Fibroblast of peridontal ligament (primary cell): ENCODE results near the gene ACACB.

Experiments
- DNase-seq: peaks from one replicate; pipeline ENCODE4 v3.0.0-alpha.2; 2010; ENCODE audit errors: extremely low read depth

The ACACB gene

DNA sequence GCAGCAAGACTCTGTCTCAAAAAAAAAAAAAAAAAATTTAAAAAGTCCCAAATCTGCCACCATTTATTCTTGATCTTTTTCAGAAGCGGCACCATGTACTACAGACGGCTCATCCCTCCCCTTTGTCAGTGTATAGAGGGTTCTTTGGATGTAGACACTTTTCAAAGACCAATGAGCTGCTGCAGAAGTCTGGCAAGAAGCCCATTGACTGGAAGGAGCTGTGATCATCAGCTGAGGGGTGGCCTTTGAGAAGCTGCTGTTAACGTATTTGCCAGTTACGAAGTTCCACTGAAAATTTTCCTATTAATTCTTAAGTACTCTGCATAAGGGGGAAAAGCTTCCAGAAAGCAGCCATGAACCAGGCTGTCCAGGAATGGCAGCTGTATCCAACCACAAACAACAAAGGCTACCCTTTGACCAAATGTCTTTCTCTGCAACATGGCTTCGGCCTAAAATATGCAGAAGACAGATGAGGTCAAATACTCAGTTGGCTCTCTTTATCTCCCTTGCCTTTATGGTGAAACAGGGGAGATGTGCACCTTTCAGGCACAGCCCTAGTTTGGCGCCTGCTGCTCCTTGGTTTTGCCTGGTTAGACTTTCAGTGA is 6.5 kb upstream of the ACACB start:
- DNase-seq, result no peak

DNA sequence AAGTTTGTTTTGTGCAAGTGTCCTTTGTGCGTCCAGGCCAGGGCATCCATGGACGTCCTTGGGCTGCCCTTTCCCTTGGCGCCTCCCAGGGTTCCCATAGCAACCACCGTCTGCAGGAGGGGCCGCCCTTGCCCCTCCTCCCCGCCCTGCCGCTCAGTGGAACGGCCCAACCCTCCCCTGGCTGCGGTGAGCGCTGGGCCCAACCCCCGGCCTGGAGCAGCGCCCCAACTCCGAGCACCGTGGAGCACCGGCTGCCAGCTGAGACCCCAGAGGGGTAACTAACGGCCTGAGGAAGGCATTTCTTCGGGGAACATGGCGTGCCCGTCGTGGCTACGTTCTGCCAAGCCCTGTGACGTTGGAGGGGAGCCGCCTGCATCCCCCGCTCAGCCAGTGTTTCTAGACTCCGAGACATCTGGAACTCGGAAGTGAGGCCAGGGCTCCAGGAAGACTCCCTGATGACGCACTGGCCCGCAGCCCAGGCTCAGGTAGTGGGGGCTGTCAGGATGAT is 5.3 kb upstream of the ACACB start:
- DNase-seq, result peak; percentile 77

DNA sequence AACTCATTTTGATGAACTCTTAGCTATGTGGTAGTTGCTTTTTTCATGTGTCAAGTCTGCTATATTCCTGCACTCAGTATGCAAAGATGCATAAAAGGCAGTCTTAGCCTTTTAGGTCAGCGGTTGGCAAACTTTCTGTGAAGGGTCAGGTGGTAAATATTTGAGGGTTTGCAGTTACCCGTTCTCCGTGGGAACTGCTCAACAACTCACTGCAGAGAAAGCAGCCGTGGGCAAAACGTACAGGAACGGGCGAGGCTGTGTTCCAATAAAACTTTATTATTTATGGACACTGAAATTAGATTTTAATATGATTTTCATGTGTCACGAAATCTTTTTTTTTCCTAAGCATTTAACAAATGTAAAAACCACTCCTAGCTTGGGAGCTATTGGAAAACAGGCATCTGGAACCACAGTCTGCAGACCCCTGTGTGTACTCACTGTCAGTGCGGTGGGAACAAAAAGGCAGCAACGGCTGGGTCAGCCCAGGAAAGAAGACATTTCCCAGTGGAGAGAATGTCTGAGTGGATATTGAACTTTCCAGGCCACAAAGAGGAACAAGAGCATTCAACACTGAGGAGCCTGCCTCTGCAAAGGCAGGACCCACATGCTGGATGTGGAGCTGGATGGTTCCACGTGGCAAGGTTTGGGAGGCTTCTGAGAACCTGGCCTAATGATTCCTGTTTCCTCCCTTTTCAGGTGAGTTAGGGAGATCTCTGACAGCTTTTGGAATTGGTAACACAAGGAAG is 3.5 kb upstream of the ACACB start:
- DNase-seq, result no peak

DNA sequence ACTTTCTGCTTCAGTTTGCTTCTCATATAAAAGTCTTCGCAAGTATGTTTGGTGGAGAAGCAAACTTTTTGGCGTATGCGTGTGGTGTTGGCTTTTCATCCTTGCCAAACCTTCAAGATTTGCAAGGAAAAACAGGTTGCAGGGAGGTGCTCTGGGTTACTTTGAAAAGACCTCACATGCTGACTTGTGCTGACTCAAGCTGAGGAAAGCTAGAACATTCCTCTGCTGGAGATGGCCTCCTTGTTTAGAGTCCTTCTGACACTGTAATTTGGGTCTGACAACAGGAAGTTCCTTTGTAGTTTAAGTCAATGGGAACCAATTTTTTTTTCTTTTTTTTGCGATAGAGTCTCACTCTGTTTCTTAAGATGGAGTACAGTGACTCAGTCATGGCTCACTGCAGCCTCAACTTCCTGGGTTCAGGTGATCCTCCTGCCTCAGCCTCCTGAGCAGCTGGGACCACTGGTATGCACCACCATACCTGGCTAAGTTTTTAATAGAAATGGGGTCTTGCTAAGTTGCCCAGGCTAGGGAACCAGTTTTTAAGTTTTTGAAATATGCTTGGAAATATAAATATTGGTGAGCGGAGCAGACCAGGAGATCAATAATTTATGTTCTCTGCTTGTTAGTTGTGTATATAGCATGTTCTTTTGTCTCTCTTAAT is 2.6 kb upstream of the ACACB start:
- no peak for DNase-seq

DNA sequence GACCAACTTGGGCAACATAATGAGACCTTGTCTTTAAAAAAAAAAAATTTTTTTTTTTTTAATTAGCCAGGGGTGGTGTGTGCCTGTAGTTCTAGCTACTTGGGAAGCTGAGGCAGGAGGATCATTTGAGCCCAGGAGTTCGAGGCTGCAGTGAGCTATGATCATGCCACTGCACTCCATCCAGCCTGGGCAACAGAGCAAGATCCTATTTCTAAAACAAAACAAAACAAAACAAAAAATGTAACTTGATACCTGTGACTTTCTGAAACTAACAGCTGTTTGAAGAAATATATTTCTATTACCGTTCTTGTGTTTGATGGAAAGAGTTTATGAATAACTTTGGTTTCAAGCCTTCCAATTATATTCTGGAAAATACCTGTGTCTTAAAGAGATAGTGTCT is 1.7 kb upstream of the ACACB start:
- no peak for DNase-seq

DNA sequence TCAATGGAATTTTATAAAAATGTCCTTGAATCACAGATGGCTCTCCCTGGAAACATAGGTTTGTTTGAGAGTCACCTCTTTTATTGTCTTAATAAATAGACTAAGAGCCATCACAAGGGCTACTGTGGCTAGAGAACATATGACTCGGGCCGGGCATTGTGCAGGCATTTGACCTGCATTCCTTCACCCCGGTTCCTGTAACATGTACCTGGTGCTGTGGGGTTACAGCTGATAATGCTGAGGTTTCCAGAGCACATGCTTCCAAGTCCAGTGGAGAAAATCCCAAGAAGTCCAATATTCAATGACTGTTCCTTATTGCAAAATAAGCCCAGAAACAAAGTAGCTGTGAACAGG is 1.0 kb upstream of the ACACB start:
- DNase-seq, result no peak

DNA sequence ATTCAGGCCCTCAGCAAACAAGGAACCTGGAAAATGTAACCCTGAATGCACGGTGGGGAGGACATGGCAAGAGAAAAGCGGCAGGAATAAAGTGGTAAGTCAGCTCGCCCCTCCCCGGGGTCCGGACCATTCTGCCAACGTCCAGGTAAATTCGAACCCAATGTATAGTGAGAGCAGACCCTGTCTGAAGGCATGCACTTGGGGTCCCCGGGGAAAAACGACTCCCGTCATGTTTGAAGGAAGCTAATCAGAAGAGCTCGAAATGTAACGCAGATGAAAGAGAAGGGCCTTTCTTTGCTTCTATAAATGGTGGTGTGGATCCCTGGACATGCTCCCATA is 193 bp downstream of the ACACB start:
- no peak for DNase-seq

DNA sequence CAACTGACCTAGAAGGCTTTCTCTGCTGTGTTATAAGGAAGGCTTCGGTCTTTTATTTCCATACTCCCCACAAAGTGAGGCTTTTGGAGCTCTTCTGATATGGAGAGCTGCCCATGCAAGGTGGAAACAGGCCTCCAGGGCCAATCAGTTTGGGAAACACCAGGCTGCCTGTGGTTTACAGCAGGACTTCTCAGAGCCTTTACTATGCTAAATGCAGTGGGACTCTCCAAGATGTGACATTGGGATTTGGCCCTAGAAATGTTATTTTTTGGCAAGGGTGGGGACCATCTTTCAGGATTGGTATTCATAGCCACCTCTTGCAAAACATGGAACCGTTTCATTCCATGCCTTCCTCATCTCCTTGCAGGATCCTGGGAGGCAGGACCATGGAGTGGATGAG is 3.7 kb downstream of the ACACB start:
- no peak for DNase-seq

DNA sequence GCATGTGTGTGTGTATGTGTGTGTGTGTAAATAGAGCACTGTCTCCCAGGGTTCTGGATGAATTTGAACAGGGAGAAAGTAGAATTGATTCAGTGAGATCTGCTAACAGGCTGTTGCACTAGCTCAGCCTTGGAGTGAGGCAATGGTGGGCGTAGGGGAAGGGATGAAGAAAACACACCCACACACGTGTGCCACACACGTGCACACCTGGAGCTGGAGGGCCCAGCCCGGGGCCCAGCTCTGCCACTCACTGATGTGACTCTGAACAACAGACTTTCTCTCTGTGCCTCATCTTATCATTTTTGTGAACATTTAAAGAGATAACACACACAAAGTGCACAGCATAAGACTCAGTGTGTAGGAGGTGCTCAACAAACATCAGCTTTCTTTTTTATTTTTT is 4.2 kb downstream of the ACACB start:
- DNase-seq, result no peak

DNA sequence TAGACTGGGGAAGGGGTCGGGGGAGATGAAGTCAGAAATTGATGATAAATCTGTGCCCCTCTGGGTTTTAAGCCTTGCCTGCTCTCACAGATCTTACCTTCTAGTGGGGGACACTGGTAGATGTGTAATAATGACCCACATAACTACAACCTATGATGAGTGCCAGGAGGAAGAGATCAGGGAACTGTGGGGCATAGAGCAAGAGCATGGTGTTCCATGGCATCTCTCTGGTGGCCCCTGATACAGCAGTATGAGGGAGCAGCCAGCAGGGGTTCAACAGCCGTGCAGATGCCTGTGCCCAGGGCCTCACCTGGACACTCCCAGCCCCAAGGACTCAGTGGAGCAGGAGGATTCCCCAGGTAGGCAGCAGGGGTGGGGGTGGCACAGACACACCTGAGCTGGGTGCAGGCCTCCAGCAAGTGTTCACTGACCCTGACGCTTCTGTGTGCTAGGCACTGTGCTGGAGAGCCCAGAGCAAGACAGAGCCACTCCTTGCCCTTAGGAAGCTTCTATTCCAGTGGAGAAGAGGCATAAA is 5.0 kb downstream of the ACACB start:
- DNase-seq, result no peak

DNA sequence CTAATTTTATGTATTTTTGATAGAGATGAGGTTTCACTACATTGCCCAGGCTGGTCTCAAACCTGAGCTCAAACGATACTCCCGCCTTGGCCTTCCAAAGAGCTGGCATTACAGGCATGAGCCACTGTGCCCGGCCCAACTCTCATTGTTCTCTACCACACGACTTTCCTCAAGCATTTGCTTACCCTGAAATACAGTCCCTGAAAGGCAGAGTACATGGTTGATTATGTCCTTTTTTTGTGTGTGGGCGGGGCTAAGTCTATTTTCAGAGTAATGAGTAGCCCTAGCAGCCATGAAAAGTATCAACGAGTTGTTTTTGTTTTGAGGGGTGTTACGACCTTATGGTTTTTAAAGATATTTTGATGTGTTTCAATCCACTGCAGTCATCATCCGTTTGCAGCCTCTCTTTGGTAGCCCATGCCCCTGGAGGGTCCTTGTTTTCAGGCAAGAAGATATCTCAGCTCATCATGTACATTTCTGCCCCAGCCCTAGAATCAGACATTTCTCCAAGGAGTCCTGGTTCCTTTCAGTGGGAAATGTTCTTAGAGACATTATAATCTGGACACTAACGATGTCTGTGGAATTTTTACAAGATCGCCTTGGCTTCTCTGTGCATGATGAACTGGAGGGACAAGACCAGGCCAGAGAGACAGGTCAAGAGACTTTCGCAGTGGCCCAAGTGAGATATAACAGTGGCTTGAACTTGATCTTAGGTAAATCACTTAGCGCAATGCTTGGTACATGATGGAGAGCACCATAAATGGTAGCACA is 8.7 kb downstream of the ACACB start:
- DNase-seq, result no peak

DNA sequence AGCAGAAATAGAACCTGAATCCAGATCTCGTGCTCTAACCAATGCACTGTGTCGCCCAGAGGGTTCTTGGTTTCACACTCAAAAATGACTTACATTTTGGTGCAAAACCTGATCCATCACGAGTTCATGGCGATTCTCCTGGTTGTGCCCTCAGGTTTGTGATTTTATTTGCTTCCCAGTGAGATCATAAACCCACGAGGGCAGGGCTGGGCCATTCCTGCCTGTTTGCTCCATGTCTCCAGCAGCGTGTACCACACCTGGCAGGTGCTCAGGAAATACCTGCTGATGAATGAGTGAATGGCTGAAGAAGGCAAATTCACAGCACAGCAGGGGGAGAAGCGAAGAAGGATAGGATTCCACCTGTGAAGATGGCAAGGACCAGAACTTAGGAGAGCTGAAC is 9.4 kb downstream of the ACACB start:
- DNase-seq, result no peak

DNA sequence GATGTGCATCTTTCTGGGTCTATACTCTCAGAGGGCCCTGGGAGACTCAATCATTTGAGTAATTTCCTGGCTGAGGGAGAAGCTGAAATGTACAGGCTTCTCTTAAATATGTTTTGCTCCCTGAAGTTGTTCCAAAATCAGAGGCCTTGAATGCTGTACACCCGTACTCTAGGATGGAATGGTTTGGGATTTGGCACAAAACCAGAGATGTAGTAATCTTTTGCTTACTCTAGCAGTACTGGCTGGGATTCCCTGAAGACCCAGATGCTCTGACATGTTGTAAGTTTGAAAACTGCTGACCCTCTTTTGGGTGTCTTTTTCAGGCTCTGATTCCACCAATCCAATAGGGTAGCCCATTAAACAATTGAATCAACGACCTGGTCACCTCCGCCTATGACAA is 10.4 kb downstream of the ACACB start:
- DNase-seq, result peak; percentile 83

DNA sequence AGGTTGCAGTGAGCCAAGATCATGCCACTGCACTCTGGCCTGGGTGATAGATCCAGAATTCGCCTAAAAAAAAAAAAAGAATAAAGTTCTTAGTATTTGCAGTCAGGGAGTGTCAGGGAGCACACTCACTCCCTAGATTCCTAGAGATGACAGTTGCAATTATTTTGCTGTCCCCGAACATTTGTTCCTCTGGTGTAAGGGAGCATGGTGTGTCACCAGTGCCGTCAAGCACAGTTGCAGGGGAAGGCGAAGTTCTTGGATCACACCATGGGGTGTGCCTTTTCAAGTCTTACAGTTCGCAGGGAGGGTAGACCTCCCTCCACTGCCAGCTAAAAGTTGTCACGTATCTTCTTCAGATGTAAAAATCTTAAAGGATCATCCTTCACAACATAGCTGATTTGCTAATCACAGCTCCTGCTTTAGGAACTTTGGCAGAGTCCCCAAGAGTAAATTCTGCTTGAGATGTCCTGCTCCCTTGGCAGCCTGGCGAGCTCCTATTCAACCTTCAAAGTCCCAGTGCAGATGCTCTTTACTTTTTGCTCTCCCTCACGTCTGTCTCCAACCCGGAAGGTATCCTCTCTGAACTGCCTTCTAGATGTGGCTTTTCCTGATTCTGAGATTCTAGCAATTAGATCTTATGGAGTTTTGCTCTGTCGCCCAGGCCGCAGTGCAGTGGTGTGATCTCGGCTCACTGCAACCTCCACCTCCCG is 11.3 kb downstream of the ACACB start:
- no peak for DNase-seq

DNA sequence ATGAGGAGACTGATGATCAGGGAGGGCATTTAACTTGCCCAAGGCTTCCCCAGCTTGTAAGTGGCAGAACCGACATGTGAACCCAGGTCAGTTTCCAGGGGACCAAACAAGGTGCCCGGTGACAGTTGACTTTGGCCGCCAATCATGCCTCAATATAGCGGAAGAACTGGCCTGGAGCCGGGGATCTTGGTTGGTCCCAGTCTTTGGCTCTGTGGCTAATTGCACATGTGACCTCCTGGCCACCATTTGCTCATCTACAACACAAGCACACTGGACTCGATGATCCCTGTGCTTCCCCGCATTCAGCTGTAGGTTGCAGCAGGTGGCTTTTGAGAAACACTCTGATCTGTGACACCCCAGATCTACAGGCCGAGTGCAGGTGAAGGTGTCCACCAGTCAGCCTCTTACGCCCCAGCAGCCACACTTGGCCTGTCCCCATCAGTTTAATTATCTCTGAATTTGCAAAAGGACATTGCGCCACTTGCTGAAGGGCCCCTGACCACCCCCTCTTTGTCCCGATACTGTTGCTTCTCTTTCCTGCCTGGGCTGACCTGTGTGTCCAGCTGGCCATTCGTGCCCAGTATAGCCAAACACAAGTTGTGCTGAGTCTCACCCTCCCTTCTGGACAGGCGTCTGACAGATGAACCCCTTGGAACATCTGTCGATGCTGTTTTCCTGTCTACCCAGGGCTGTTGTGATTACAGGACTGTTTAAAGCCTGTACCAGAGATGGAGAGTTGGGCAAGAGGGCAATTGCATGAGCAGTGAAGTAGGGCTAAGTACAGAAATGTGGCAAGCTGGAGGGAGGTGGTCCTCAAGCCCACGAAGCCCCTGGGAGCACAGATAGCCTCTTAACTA is 14.1 kb downstream of the ACACB start:
- DNase-seq, result no peak

DNA sequence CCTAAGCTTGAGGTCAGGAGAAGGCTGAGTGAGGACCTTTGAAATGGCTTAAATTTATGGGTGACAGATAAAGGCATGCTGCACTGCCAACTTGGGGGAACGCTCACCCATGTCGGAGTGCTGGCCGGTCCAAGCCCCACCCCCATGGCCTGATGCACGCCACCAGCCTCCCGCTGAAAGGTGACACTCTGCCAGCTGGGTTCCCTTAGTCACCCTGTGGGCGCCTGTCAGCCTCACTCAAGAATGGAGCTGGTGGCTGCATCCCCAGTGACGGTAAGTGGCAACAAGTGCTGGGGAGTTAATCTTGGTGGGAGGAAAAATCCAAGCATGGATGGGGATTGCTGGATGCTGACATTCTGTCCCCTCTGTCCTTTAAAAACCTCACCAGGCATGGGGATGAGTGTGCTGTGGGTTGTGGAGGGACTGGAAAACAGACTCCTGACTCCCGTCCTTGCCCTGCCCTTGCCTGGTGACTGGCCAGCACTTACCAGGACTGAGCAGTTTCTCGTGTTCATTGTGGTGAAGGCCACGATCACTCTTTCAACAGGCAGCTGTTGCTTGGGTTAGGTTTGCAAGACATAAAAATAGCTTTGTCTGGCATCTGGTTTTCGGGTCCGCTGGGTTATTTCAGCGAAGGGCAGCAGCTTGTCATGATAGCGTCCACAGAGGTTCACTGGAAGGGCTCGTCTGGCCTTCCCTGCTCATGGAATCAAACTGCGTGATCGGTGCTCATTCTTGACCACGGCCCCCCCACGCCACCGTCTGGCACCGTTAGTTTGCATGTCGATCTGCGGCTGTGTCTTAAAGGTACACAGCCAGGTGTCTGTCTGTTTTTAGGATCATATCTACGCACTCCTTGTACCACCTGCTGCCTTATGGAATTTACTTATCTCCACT is 15.0 kb downstream of the ACACB start:
- no peak for DNase-seq

DNA sequence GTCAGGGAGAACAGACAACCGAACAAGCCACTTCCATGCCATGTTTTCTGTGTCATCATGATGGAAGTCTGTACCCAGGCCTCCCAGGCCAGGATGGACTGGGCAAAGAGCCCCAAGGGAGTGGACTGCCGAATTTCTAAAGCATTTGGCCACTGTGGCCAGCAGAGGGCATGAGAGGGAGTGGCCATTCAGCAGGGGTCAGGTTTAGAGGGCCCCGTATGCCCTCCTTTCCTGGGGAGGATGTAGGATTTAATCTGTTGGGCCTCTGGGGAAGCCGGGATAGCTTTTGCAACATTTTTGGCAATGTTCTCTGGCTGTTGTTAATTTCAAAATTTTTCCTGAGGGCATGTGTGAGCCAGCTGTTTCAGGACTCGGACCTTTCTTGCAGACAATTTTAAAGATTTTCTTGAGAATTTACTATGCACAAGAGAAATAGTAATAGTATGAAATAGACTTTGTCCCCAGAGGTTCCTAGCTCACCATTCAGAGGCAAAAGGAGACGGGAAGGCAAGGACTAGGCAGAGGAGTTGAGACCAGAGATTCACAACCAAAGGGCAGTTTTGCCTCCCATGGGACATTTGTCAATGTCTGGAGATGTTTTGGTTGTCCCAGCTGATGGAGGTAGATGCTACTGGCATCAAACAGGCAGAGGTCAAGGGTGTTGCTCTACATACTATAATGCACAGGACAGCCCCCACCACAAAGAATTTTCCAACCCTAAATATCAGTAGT is 18.0 kb downstream of the ACACB start:
- DNase-seq, result peak; percentile 73

DNA sequence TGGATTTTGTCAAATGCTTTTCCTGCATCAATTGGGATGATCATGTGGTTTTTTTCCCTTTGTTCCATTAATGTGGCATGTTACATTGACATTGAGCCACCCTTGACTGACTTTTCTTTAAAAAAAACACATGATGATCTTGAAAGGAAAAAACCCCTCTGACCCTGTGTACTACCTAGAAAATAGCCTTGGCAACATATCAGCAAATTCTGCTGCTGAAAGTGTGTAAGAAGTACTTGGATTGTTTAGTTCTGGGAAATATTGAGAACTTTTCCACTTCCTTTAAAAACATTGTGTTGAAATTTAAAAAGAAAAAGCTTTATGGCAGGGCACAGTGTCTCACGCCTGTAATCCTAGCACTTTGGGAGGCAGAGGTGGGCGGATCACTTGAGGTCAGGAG is 20.7 kb downstream of the ACACB start:
- DNase-seq, result no peak

DNA sequence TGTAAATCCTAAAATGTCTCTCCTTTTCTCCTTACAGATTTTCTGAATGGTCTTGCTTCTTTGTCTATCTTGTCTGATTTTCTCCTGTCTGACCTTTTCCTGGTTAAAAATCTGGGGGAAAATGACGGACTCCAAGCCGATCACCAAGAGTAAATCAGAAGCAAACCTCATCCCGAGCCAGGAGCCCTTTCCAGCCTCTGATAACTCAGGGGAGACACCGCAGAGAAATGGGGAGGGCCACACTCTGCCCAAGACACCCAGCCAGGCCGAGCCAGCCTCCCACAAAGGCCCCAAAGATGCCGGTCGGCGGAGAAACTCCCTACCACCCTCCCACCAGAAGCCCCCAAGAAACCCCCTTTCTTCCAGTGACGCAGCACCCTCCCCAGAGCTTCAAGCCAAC is 23.0 kb downstream of the ACACB start:
- no peak for DNase-seq
